K562 (cell line): Measurements from ENCODE around the gene SYT15. TPM values are rescaled to one million over a fixed set of nuclear protein-coding genes. Genes with fewer than 3 reads are reported as not detected.
"Not testable (repeated sequence)": the region's sequence is repeated elsewhere in the genome, so short reads cannot be mapped to it uniquely, and the experiment has no call there.

Source experiments
- ATAC-seq: fragments of 200-7000 bp; cut with Tn5 transposase; 3 replicates; pipeline ENCODE4 v1.9.1; 2020; ENCODE audit warnings: moderate library complexity
- BruUV-seq: library from RNA; stranded (reverse); fragments of 400-500 nt; replicated peaks from 2 replicates; lab custom pipeline; 2021; lab: Mats Ljungman, UMichigan
- CTCF ChIA-PET: fragments of 300-600 bp; formaldehyde crosslinking; extraction: SDS; loops from one replicate; lab custom pipeline; 2021; ENCODE audit warnings: low intra/inter-chr PET ratio; lab: Yijun Ruan, JAX
- POLR2A ChIA-PET: fragments of 300-600, 350-650 bp; sonication (Branson Sonifier 250); formaldehyde crosslinking; extraction: SDS; loops from one replicate; lab custom pipeline; 2021; ENCODE audit warnings: antibody characterized with exemption, inconsistent platforms; lab: Yijun Ruan, JAX
- DNase-seq, 4 experiments: peaks; one replicate each; pipeline versions ENCODE4 v3.0.0 to v3.0.0-alpha.2; 2011 to 2018; ENCODE audit warnings: low spot score in 3 of 4, mixed read lengths in 3 of 4; ENCODE audit errors: extremely low read depth in 1 of 4
- FAIRE-seq: peaks from 2 replicates; lab custom pipeline; 2011; peaks lifted over from hg19 to GRCh38; lab: Jason Lieb, UNC
- H2AFZ ChIP-seq: 2 replicates; pipeline ENCODE4 v1.6.0; 2011; ENCODE audit warnings: low read depth, low read length, control low read depth, inconsistent platforms
- H3K27ac ChIP-seq: fragments of 200-600 bp; 3 replicates; pipeline ENCODE4 v1.8.0; 2011; ENCODE audit warnings: low read depth, mild to moderate bottlenecking, control low read depth, inconsistent platforms, low read length, moderate library complexity, mixed read lengths; ENCODE audit errors: extremely low read depth
- H3K27me3 ChIP-seq, 2 experiments: fragments of 300-600 bp in 1 of 2; 2 replicates in 1 of 2; 3 replicates in 1 of 2; pipeline versions ENCODE4 v1.6.0 to v1.8.0; 2011; ENCODE audit warnings: inconsistent platforms in 2 of 2, low read length in 2 of 2, mild to moderate bottlenecking in 1 of 2, mixed read lengths in 1 of 2, moderate library complexity in 1 of 2; ENCODE audit not compliant: control insufficient read depth in 2 of 2, insufficient read depth in 2 of 2
- H3K36me3 ChIP-seq: fragments of 300-600 bp; 3 replicates; pipeline ENCODE4 v1.8.0; 2011; ENCODE audit warnings: mild to moderate bottlenecking, low read length, inconsistent platforms; ENCODE audit not compliant: control insufficient read depth, insufficient read depth
- H3K4me1 ChIP-seq, 2 experiments: fragments of 200-600 bp in 1 of 2; replicated peaks in 1 of 2; 2 replicates in 1 of 2; 3 replicates in 1 of 2; pipeline versions ENCODE4 v1.5.1 to v1.8.0; 2011; ENCODE audit warnings: inconsistent platforms in 2 of 2, low read length in 2 of 2, mild to moderate bottlenecking in 1 of 2, mixed read lengths in 1 of 2, moderate library complexity in 1 of 2; ENCODE audit not compliant: control insufficient read depth in 2 of 2, insufficient read depth in 2 of 2
- H3K4me2 ChIP-seq: 2 replicates; pipeline ENCODE4 v1.6.1; 2011; ENCODE audit warnings: low read length, control low read depth, inconsistent platforms, mixed read lengths; ENCODE audit not compliant: insufficient read depth
- H3K4me3 ChIP-seq: fragments of 200-600 bp; sonication (generic), shearing (Covaris generic); 2 replicates; pipeline ENCODE4 v1.5.1; 2016; ENCODE audit warnings: control low read depth, inconsistent platforms
- H3K79me2 ChIP-seq: fragments of 200-600 bp; 3 replicates; pipeline ENCODE4 v1.8.0; 2011; ENCODE audit warnings: low read length, inconsistent platforms; ENCODE audit not compliant: control insufficient read depth, insufficient read depth
- H3K9ac ChIP-seq, 2 experiments: 2 replicates each; pipeline versions ENCODE4 v1.6.0 to v1.6.1; 2011; ENCODE audit warnings: low read depth in 2 of 2, low read length in 2 of 2, control low read depth in 1 of 2, inconsistent platforms in 1 of 2, mild to moderate bottlenecking in 1 of 2, mixed read lengths in 1 of 2; ENCODE audit not compliant: insufficient read depth in 1 of 2
- H3K9me1 ChIP-seq: one replicate; pipeline ENCODE4 v1.6.0; 2011; ENCODE audit warnings: inconsistent platforms, mild to moderate bottlenecking, low read length, moderate library complexity; ENCODE audit not compliant: control insufficient read depth, insufficient read depth
- H3K9me3 ChIP-seq: replicated peaks from 2 replicates; pipeline ENCODE4 v1.5.1; 2011; ENCODE audit warnings: low read depth, low read length, inconsistent platforms; ENCODE audit not compliant: control insufficient read depth, insufficient read depth
- H4K20me1 ChIP-seq: replicated peaks from 2 replicates; pipeline ENCODE4 v1.6.1; 2011; ENCODE audit warnings: low read length, inconsistent platforms, mixed read lengths; ENCODE audit not compliant: control insufficient read depth, insufficient read depth
- WGBS: fragments of 100-300 bp; shearing (Covaris generic); methylation state at CpG from one replicate; pipeline ENCODE4 v1.1.6; 2016; ENCODE audit warnings: low coverage, mixed read lengths; ENCODE audit not compliant: insufficient coverage; ENCODE audit errors: missing lambda C conversion rate; 5-methylcytosine and 5-hydroxymethylcytosine counted together
- in situ Hi-C: fragments of 300-500 bp; cut with MboI; formaldehyde crosslinking; loops from 4 replicates; pipeline ENCODE4 v1.15.0; 2018; ENCODE audit warnings: inconsistent platforms, mixed read lengths
- intact Hi-C: fragments of 100-400 bp; cut with micrococcal nuclease; formaldehyde crosslinking; loops from 2 replicates; pipeline ENCODE4 v1.14.2; 2022
- polyA plus RNA-seq, 8 experiments: library from polyadenylated mRNA; depleted of rRNA in 4 of 8; stranded (reverse) in 5 of 8; unstranded in 3 of 8; fragments of >200 nt; fragmentation: Nextera tagmentation in 2 of 8; fragmentation: Illumina TruSeq in 1 of 8; extraction: Ambion mirVana in 2 of 8; extraction: Trizol in 1 of 8; gene quantifications; 2 replicates each; pipeline versions ENCODE4 v1.2.1 to v1.2.3, GENCODE V29; 2011 to 2014; ENCODE audit warnings: inconsistent platforms in 1 of 8, missing spikeins in 1 of 8
- total RNA-seq, 7 experiments: library from RNA; depleted of rRNA in 6 of 7; stranded (reverse); fragments of >200 nt in 6 of 7; fragmentation: Illumina TruSeq in 2 of 7; extraction: Trizol in 2 of 7; gene quantifications; 2 replicates each; pipeline versions ENCODE4 v1.2.1 to v1.2.3, GENCODE V29; 2011 to 2021; ENCODE audit warnings: low replicate concordance in 1 of 7

SYT15 gene
- total and polyA plus RNA-seq, 9 of the 15 experiments (the other 6 are each of a cell fraction or from before 2014, with no cell fraction given) = 0.05 to 0.82 (median 0.21) TPM; not detected in 1

DNA sequence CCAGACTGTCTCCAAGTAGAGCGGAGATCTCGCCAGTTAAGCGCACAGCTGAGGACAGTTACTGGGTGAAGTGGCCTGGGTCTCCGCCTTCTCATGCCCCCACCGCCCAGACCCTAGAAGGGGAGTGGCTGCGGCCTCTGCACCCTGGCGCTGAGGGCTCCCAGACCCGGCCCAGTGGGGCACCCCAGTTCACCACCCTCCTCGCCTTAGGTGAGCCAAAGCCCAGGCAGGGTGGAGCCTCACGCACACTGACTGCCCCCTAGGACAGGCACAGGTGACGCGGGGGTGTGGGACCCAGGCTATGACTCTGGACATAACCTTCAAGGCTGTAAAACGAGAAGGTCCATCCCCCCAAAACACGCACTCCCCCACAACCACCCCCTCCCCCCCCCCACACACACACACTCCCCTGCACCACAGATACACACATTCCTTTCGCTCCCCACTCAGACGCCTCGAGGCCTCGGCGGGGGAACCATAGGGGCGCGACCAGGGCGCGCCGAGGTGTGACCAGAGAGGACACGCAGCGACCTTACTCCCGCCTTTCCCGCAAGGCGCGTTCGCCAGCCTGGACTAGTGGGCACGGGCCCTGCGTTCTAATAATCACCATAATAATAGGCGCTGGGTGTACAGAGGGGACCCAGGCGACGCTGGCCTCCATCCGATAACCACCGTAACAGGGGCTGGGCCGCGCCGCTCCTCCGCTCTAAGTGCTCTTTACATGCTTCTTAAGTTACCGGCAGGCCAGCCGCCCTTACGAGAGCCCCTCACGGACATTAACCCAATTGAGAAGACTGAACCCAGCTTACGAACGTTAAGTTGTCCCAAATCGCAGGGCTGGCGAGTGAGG is 1.1 kb upstream of the SYT15 start:
- H3K9me1 ChIP-seq, FAIRE-seq, H3K27me3 ChIP-seq, CTCF ChIA-PET, POLR2A ChIA-PET, H3K27ac ChIP-seq, H3K4me2 ChIP-seq, H4K20me1 ChIP-seq, H3K36me3 ChIP-seq, H2AFZ ChIP-seq, in situ Hi-C loops, intact Hi-C loops, H3K9ac ChIP-seq, BruUV-seq, DNase-seq, H3K4me1 ChIP-seq, H3K79me2 ChIP-seq, ATAC-seq, H3K9me3 ChIP-seq, H3K4me3 ChIP-seq: not testable (repeated sequence)
- 14% methylated on average over 19 of the region's 50 CpGs for whole genome bisulfite sequencing

GRCh38 chr10:46579378-46579777 is 450 bp downstream of the SYT15 start:
- in situ Hi-C loops, H3K9me3 ChIP-seq, H3K4me2 ChIP-seq, H3K9ac ChIP-seq, H3K4me1 ChIP-seq, H3K9me1 ChIP-seq, intact Hi-C loops, H3K27me3 ChIP-seq, H3K4me3 ChIP-seq, H3K79me2 ChIP-seq, CTCF ChIA-PET, H2AFZ ChIP-seq, FAIRE-seq, DNase-seq, ATAC-seq, H3K27ac ChIP-seq, H3K36me3 ChIP-seq, POLR2A ChIA-PET, BruUV-seq, H4K20me1 ChIP-seq: not testable (repeated sequence)
- WGBS = no CpG with 5 or more reads among the region's 21 CpGs

- CTCF ChIA-PET, H3K9me3 ChIP-seq, intact Hi-C loops, H4K20me1 ChIP-seq, H3K27me3 ChIP-seq, H2AFZ ChIP-seq, in situ Hi-C loops, H3K4me1 ChIP-seq, ATAC-seq, H3K9me1 ChIP-seq, BruUV-seq, H3K4me2 ChIP-seq, H3K36me3 ChIP-seq, H3K79me2 ChIP-seq, POLR2A ChIA-PET, H3K9ac ChIP-seq, H3K27ac ChIP-seq, FAIRE-seq, H3K4me3 ChIP-seq, DNase-seq: not testable (repeated sequence)
- 10% methylated on average over 6 of the region's 12 CpGs for WGBS
Observed at GRCh38 chr10:46581997-46582396, 3.1 kb downstream of the SYT15 start.

DNA sequence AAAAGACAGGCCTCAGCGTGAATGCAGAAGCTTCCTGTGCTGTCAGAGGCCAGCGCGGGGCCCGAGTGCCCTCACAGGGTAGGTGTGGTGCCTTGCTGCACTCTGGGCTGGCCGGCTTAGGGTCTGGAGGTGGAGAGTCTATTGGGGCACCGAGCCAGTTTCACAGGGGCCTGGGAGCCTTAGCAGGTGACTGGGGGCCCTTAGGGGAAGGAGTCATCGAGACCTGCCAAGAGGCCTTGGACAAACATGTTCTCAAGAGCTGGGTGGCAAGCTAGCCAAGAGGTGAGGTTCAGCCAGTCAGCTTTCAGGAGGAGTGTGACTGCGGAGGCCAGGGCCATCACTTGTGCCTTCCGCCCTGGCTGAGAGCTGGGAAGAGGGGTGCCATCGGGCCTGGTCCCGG is 3.6 kb downstream of the SYT15 start:
- H3K9me3 ChIP-seq, CTCF ChIA-PET, H3K36me3 ChIP-seq, H3K9ac ChIP-seq, H3K4me3 ChIP-seq, H4K20me1 ChIP-seq, BruUV-seq, FAIRE-seq, POLR2A ChIA-PET, intact Hi-C loops, H3K9me1 ChIP-seq, DNase-seq, H3K79me2 ChIP-seq, ATAC-seq, in situ Hi-C loops, H3K27me3 ChIP-seq, H3K27ac ChIP-seq, H2AFZ ChIP-seq, H3K4me1 ChIP-seq, H3K4me2 ChIP-seq: not testable (repeated sequence)
- 0% methylated on average over 1 of the region's 11 CpGs for WGBS
